Testis (tissue), 2 donors: Measurements from ENCODE around the gene PTPA.

Experiments used
- POLR2A ChIP-seq: fragments of 450-650 bp; IDR thresholded peaks from one replicate; pipeline ENCODE4 v1.6.1; 2017; ENCODE audit warnings: antibody characterized with exemption, mild to moderate bottlenecking, moderate library complexity
- TF ChIP-seq, protein P1 (sequence below), 3 experiments: fragments of 450-650 bp in 2 of 3; fragments of 200-600 bp in 1 of 3; sonication (generic) in 1 of 3; IDR thresholded peaks; one replicate each; pipeline ENCODE4 v1.5.1; 2016 to 2019; ENCODE audit warnings: antibody characterized with exemption in 3 of 3, mild to moderate bottlenecking in 2 of 3, moderate library complexity in 1 of 3

DNA sequence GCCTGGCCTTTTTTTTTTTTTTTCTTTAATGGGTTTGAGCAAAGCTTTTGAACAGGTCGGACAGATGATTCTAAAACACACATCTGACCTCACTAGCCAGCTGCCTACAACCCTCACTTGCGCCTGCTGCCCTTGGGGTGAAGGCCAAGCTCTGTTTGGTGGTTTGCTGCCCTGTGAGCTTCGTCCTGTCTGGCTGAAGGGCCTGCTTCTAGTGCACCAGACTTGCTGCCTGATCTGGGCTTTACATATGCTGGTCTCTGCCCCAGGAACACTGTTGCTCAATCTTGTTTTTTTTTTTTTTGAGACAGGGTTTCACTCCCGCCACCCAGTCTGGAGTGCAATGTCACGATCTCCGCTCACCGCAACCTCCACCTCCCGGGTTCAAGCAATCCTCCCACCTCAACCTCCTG lies 46.7 kb upstream of the PTPA start:
- TF ChIP-seq, protein P1, sequence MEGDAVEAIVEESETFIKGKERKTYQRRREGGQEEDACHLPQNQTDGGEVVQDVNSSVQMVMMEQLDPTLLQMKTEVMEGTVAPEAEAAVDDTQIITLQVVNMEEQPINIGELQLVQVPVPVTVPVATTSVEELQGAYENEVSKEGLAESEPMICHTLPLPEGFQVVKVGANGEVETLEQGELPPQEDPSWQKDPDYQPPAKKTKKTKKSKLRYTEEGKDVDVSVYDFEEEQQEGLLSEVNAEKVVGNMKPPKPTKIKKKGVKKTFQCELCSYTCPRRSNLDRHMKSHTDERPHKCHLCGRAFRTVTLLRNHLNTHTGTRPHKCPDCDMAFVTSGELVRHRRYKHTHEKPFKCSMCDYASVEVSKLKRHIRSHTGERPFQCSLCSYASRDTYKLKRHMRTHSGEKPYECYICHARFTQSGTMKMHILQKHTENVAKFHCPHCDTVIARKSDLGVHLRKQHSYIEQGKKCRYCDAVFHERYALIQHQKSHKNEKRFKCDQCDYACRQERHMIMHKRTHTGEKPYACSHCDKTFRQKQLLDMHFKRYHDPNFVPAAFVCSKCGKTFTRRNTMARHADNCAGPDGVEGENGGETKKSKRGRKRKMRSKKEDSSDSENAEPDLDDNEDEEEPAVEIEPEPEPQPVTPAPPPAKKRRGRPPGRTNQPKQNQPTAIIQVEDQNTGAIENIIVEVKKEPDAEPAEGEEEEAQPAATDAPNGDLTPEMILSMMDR (IDR thresholded peaks at IDR 0.05) = no peak
- TF ChIP-seq POLR2A = no peak
